ENCODE results near the gene KIZ.

KIZ gene

GRCh38 chr20:21265261-21266190, 139.6 kb downstream of the KIZ start:
- no peak for DNase-seq (ENCODE audit: low read depth in 2 of 2)

- DNase-seq (ENCODE audit: low read depth in 2 of 2), result no peak
Measured at GRCh38 chr20:21266191-21266536, 140.3 kb downstream of the KIZ start.

- DNase-seq (ENCODE audit: low read depth in 2 of 2), result no peak
Measured at GRCh38 chr20:21269772-21270171, 143.9 kb downstream of the KIZ start.

GRCh38 chr20:21270806-21271205, 144.9 kb downstream of the KIZ start:
- DNase-seq (ENCODE audit: low read depth in 2 of 2), result no peak

- DNase-seq (ENCODE audit: low read depth in 2 of 2), result no peak
Measured at GRCh38 chr20:21272279-21272678, 146.4 kb downstream of the KIZ start.

- DNase-seq (ENCODE audit: low read depth in 2 of 2), result no peak
Measured at GRCh38 chr20:21272679-21273078, 146.8 kb downstream of the KIZ start.

- no peak for DNase-seq (ENCODE audit: low read depth in 2 of 2)
Measured at GRCh38 chr20:21273755-21274386, 148.0 kb downstream of the KIZ start.

GRCh38 chr20:21278829-21279228, 152.9 kb downstream of the KIZ start:
- DNase-seq (ENCODE audit: low read depth in 2 of 2), result no peak

- no peak for DNase-seq (ENCODE audit: low read depth in 2 of 2)
Measured at GRCh38 chr20:21279706-21280521, 154.0 kb downstream of the KIZ start.

- DNase-seq (ENCODE audit: low read depth in 2 of 2), result no peak
Measured at GRCh38 chr20:21280522-21281016, 154.7 kb downstream of the KIZ start.

- no peak for DNase-seq (ENCODE audit: low read depth in 2 of 2)
Measured at GRCh38 chr20:21286775-21287174, 160.9 kb downstream of the KIZ start.

GRCh38 chr20:21288587-21289370, 162.9 kb downstream of the KIZ start:
- DNase-seq (ENCODE audit: low read depth in 2 of 2), result no peak

- no peak for DNase-seq (ENCODE audit: low read depth in 2 of 2)
Measured at GRCh38 chr20:21289651-21290050, 163.8 kb downstream of the KIZ start.

GRCh38 chr20:21291026-21291425, 165.1 kb downstream of the KIZ start:
- DNase-seq (ENCODE audit: low read depth in 2 of 2), result no peak

- no peak for DNase-seq (ENCODE audit: low read depth in 2 of 2)
Measured at GRCh38 chr20:21294755-21295154, 168.9 kb downstream of the KIZ start.

Data from stimulated activated CD8-positive, alpha-beta memory T cell treated with anti-CD3 and anti-CD28 coated beads, Interleukin-2, amount 100 ng/mL, for 1 hour (primary cell).